ENCODE measurements around the gene GTF2F2.

DNA sequence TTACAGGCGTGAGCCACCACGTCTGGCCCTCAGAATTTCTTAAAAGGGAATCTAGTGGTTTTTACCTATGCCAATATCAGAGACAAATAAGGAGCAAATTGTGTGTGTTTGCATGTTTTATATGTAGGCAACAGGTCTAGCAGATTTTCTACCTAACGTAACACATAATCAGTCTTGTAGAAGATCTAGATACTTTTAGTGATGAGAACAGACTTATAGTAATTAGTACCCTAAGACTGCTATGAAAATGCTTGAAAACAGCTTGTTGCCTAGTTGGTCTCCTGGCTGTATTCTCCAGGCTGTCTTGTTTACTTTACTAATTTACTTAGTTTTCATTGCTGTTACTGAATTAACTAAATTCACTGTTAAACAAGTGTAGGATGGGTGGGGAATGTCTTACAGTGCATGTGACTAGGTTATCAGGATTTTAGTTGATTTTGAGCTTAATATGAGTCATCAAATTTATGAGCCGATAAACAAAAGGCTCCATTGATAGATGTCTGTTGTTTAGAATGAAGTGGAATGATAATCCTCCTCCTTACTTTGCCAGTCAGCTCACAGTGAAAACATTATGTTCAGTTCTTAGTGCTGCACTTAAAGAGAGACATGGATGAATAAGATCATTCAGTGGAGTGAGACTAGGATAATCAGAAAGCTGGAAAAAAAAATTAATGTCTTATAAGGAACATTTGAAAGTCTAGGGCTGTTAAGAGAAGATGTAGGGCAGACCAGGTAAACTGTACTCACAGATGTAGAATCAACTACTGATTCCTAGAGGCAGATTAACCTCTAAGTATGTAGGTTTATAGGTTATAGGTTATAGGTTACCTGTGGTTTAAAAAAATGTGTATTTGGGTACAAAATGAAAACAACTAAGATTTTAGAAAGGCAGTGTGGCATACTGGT lies 22.4 kb downstream of the GTF2F2 start:
- TF ChIP-seq, protein P1, sequence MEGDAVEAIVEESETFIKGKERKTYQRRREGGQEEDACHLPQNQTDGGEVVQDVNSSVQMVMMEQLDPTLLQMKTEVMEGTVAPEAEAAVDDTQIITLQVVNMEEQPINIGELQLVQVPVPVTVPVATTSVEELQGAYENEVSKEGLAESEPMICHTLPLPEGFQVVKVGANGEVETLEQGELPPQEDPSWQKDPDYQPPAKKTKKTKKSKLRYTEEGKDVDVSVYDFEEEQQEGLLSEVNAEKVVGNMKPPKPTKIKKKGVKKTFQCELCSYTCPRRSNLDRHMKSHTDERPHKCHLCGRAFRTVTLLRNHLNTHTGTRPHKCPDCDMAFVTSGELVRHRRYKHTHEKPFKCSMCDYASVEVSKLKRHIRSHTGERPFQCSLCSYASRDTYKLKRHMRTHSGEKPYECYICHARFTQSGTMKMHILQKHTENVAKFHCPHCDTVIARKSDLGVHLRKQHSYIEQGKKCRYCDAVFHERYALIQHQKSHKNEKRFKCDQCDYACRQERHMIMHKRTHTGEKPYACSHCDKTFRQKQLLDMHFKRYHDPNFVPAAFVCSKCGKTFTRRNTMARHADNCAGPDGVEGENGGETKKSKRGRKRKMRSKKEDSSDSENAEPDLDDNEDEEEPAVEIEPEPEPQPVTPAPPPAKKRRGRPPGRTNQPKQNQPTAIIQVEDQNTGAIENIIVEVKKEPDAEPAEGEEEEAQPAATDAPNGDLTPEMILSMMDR (IDR thresholded peaks at IDR 0.05) = no peak
- TF ChIP-seq EP300 (IDR thresholded peaks at IDR 0.05) = no peak
- TF ChIP-seq POLR2AphosphoS5 (IDR thresholded peaks at IDR 0.05) = no peak
- TF ChIP-seq POLR2A (IDR thresholded peaks at IDR 0.05) = no peak

Data from upper lobe of left lung (tissue), 4 donors.